IgD-negative memory B cell (primary cell): Measurements from ENCODE around the gene DQX1. TPM values are rescaled to one million over a fixed set of nuclear protein-coding genes. Genes with fewer than 3 reads are reported as not detected.
A peak's percentile ranks its signal among the peaks of the same experiment; 100 is the strongest.

ENCODE experiments used
- H3K27ac Mint-ChIP-seq, 3 donors: one replicate each; pipeline ENCODE4 v1.8.0; 2020 to 2022; ENCODE audit warnings: mild to moderate bottlenecking in 3 of 3, mixed read lengths in 3 of 3, moderate library complexity in 1 of 3
- H3K27me3 Mint-ChIP-seq: one replicate; pipeline ENCODE4 v1.8.0; 2021; ENCODE audit warnings: mixed read lengths
- H3K36me3 Mint-ChIP-seq: one replicate; pipeline ENCODE4 v1.8.0; 2020; ENCODE audit warnings: mild to moderate bottlenecking, mixed read lengths
- H3K4me1 Mint-ChIP-seq, 3 donors: one replicate each; pipeline ENCODE4 v1.8.0; 2020 to 2022; ENCODE audit warnings: mixed read lengths in 3 of 3, mild to moderate bottlenecking in 1 of 3
- H3K4me3 Mint-ChIP-seq, 4 donors: one replicate each; pipeline ENCODE4 v1.8.0; 2020 to 2022; ENCODE audit warnings: mild to moderate bottlenecking in 4 of 4, mixed read lengths in 4 of 4, moderate library complexity in 3 of 4
- H3K9me3 Mint-ChIP-seq, 3 donors: one replicate each; pipeline ENCODE4 v1.8.0; 2020 to 2021; ENCODE audit warnings: mixed read lengths in 3 of 3, mild to moderate bottlenecking in 1 of 3
- polyA plus RNA-seq: library from polyadenylated mRNA; unstranded; fragments of 300-500 nt; fragmentation: Illumina TruSeq; gene quantifications from one replicate; pipeline ENCODE4 v1.2.3, GENCODE V29; 2021

DQX1 gene
- polyA plus RNA-seq, 1 donor from 2014 or later = 0.70 TPM

DNA sequence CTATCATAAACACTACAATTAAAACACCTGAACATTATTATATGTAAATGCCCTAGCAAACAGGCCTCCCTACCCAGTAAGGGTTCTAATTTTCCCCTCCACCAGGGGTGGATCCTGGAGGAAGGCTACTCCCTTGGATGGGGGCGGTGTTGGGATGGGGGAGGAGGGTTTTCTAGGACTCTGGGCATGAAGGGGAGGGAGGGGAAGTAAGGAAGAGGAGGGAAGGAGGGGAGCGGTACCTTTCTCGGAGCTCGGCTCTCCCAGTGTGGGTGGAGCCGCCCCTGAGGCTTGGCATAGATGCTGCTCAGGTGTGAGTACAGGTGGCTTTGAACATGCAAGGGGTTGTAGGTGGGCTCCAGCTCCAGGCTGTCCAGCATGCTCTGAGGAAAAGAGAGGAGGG is 33.9 kb upstream of the DQX1 start:
- Mint-ChIP-seq H3K36me3 (peaks cover 4% of the 10 kb centered on the region), H3K4me1 (peaks cover 5 to 8% (median 7%) of the 10 kb centered on the region in 3 donors), H3K4me3 (no peak overlapping the region), H3K9me3 (no peaks in the 10 kb centered on the region), H3K27me3 (peaks cover 3% of the 10 kb centered on the region), H3K27ac (peak overlapping the region in 1 of 3 donors; percentile 76)

DNA sequence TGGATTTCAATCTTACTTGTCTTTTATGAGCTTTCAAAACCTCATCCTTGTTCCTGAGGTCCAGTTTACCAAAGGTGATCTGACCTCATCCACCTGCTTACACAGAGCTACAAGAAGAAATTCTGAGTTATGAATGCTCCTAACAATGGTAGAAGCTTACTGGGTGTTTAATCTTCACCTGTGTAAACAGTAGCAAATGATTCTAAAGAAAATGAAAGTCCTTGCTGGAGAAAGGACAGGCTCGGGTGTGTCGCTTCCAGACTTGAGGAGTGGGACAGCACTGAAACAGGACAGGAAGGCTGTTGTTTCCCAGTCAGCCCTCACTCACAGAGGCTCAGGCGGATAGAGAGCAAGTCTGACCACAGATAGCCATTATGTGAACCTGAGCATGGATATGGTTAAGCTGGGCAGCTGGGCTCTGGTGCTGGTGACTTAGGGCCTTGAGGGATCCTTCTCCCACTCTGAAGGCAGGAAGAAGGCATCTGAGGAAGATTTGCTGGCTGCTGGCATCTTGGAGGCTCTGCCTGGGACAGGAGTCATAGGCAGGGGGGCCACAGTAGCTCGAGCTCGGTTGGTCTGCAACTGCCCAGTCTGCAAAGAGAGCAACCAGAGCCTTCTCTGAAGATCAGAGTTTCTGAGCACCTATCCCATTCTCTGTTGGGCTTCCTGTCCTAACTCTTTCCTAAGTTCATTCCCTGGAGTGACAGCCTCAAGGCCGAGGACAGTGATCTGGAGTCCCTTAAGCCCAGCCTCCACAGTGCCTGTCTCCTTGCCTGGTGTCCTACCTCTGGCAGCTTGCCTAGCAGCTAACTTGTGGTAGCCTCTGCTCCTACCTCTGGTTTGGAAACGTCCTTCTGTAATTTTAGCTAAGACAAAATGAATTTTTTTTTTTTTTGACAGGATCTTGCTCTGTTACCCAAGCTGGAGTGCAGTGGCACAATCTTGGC is 32.5 kb upstream of the DQX1 start:
- H3K4me1 Mint-ChIP-seq = peaks cover 8 to 9% (median 8%) of the 10 kb centered on the region in 3 donors
- H3K36me3 Mint-ChIP-seq = peaks cover 2% of the 10 kb centered on the region
- peaks cover 3% of the 10 kb centered on the region for H3K27me3 Mint-ChIP-seq
- no peaks in the 10 kb centered on the region for H3K9me3 Mint-ChIP-seq
- peak overlapping the region in 1 of 4 donors; percentile 50 for H3K4me3 Mint-ChIP-seq
- peak overlapping the region in 2 of 3 donors; percentile 13 to 51 for H3K27ac Mint-ChIP-seq

DNA sequence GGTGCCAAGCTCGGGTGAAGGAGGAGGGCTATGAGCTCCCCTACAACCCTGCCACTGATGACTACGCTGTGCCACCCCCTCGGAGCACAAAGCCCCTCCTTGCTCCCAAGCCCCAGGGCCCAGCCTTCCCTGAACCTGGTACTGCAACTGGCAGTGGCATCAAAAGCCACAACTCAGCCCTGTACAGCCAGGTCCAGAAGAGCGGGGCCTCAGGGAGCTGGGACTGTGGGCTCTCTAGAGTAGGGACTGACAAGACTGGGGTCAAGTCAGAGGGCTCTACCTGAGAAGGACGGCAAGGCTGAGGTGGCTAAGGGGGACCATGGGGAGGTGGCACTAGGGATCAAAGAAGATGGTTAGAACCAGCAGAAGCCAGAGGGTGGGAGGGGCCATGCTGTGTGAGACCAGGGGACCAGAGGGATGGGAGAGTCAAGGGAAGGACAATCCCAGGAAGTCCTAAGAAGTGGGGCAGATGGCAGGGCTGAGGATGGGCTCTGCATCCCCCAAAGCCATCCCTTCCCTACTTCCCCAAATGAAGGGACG is 30.9 kb upstream of the DQX1 start:
- H3K27ac Mint-ChIP-seq = peak overlapping the region in 1 of 3 donors; percentile 73
- peak overlapping the region in 2 of 4 donors; percentile 58 to 94 for H3K4me3 Mint-ChIP-seq
- H3K4me1 Mint-ChIP-seq = peaks cover 14% of the 10 kb centered on the region in 3 donors
- H3K36me3 Mint-ChIP-seq = peaks cover 2% of the 10 kb centered on the region
- no peaks in the 10 kb centered on the region for H3K9me3 Mint-ChIP-seq
- peaks cover 5% of the 10 kb centered on the region for H3K27me3 Mint-ChIP-seq

DNA sequence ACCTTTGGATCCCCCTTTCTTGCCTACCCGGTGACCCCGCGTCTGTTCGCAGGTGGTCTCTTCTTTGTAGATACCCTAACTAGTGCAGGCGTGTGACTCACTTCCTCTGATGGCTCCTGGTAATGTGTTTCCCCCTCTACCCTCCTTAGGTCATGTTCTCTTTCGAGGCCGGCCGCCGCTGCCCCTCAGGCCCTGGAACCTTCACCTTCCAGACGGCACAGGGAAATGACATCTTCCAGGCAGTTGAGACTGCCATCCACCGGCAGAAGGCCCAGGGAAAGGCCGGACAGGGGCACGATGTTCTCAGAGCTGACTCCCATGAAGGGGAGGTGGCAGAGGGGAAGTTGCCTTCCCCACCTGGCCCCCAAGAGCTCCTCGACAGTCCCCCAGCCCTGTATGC is 30.1 kb upstream of the DQX1 start:
- H3K36me3 Mint-ChIP-seq = peaks cover under 1% of the 10 kb centered on the region
- peak overlapping the region; percentile 93 to 96 (median 95) for H3K4me3 Mint-ChIP-seq
- peaks cover 5% of the 10 kb centered on the region for H3K27me3 Mint-ChIP-seq
- peak overlapping the region in 2 of 3 donors; percentile 73 to 87 for H3K27ac Mint-ChIP-seq
- H3K9me3 Mint-ChIP-seq = no peaks in the 10 kb centered on the region
- peaks cover 14 to 16% (median 14%) of the 10 kb centered on the region in 3 donors for H3K4me1 Mint-ChIP-seq

DNA sequence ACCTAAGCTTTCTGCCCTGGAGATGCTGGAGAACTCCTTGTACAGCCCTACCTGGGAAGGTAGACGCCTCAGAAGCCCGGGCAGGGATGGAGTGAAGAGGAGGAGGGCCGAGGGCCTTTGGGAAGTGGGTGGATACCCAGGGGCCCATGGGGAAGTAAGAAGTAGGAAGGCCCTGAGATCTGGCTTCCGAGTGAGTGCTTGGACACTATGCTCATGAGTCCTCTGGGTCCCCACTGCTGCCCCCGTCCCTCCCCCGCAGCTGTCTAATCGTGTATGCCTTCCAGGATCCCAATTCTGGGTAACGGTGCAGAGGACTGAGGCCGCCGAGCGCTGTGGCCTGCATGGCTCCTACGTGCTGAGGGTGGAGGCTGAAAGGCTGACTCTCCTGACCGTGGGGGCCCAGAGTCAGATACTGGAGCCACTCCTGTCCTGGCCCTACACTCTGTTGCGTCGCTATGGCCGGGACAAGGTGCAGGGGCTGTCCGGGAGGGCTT is 29.6 kb upstream of the DQX1 start:
- H3K36me3 Mint-ChIP-seq = no peaks in the 10 kb centered on the region
- peaks cover 5% of the 10 kb centered on the region for H3K27me3 Mint-ChIP-seq

DNA sequence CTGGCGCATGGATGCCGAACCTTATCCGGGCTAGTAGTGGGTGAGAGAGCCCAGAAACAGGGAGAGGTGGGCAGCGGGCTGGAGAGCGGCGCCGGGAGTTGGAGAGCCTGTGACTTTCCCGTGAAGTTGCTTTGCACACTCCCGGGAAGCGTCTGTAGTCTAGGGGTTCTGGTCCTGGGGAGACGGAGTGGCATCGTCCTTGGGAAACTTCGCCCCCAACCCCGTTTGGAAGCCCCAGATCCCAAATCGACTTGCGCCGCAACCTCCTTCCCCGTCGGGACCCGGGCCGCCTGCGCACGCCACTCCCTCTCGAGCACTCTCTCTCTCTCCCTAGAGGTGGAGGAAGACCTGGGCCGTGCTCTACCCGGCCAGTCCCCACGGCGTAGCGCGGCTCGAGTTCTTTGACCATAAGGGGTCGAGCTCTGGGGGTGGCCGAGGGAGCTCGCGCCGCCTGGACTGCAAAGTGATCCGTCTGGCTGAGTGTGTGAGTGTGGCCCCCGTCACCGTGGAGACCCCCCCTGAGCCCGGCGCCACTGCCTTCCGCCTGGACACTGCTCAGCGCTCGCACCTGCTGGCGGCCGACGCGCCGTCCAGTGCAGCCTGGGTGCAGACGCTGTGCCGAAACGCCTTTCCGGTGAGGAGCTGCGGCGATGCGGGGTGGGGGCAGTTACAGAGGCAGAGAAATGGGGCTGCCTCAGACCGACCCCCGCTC is 28.9 kb upstream of the DQX1 start:
- H3K9me3 Mint-ChIP-seq = no peaks in the 10 kb centered on the region
- peak overlapping the region; percentile 92 to 97 (median 94) for H3K27ac Mint-ChIP-seq
- H3K27me3 Mint-ChIP-seq = peaks cover 4% of the 10 kb centered on the region
- H3K4me1 Mint-ChIP-seq = peaks cover 14 to 16% (median 14%) of the 10 kb centered on the region in 3 donors
- no peaks in the 10 kb centered on the region for H3K36me3 Mint-ChIP-seq
- peak overlapping the region; percentile 93 to 96 (median 95) for H3K4me3 Mint-ChIP-seq

More for the DNA sequence above, 29.6 kb upstream of the DQX1 start:
- H3K4me3 Mint-ChIP-seq = peak overlapping the region; percentile 93 to 96 (median 95)
- peaks cover 14 to 16% (median 14%) of the 10 kb centered on the region in 3 donors for H3K4me1 Mint-ChIP-seq
- no peaks in the 10 kb centered on the region for H3K9me3 Mint-ChIP-seq
- peak overlapping the region; percentile 87 to 94 (median 92) for H3K27ac Mint-ChIP-seq

DNA sequence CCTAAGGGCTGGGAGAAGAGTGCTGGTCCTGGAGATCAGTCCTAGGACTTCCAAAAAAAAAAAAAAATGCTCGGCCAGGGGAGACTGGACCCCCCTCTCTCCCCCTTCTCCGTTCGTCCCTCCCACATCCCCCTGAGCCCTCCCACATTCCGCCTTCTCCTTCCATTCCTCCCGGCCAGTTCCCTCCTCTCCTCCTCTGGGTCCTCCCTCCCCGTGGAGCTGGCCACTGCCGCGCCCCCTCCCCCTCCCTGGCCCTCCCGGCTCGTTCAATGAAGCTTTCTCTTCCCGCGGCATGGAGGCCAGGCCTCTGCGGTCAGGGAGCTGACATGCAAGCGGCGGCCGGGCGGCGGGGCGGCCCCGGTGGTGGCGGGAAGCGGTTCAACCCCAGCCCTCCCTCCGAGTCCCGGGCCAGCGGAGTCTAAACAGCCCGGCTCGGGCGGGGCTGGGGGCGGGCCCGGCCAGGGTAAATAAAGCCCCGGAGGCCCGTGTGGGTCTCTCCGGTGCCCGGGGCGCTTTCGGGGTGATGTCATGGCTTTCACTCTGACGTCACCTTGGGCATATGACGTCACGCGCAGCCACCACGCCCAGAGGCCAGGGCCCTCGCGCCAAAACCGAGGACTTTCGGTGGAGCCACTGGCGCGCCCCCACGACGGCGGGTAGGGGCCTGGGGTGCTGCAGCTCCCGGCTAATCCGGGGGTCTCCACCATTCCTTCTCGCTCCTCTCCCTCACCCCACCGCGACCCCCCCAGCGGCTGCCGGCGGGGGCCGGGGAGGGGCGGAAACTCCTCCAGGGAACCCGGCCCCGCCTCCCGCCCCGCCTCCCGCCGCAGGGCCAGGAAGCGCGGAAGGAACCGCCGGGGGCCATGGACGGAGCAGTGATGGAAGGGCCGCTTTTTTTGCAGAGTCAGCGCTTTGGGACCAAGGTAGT is 28.1 kb upstream of the DQX1 start, which contains the start of the genes DOK1 and LOXL3:
TSS of gene DOK1 (plus strand) at position 829 of the 928 bp plus-strand sequence. CDS start at position 864, 35 bp downstream.
TSS of gene LOXL3 (minus strand) at position 51 of the 928 bp plus-strand sequence. CDS start 1,308 bp downstream, outside the sequence.
- no peaks in the 10 kb centered on the region for H3K9me3 Mint-ChIP-seq
- peak within 1 kb of the TSS; percentile 92 to 97 (median 94) for H3K27ac Mint-ChIP-seq
- peaks cover 9% of the 10 kb centered on the region for H3K27me3 Mint-ChIP-seq
- peaks cover 14 to 20% (median 14%) of the 10 kb centered on the region in 3 donors for H3K4me1 Mint-ChIP-seq
- H3K4me3 Mint-ChIP-seq = peak within 1 kb of the TSS; percentile 93 to 96 (median 95)
- H3K36me3 Mint-ChIP-seq = no peaks in the 10 kb centered on the region

DNA sequence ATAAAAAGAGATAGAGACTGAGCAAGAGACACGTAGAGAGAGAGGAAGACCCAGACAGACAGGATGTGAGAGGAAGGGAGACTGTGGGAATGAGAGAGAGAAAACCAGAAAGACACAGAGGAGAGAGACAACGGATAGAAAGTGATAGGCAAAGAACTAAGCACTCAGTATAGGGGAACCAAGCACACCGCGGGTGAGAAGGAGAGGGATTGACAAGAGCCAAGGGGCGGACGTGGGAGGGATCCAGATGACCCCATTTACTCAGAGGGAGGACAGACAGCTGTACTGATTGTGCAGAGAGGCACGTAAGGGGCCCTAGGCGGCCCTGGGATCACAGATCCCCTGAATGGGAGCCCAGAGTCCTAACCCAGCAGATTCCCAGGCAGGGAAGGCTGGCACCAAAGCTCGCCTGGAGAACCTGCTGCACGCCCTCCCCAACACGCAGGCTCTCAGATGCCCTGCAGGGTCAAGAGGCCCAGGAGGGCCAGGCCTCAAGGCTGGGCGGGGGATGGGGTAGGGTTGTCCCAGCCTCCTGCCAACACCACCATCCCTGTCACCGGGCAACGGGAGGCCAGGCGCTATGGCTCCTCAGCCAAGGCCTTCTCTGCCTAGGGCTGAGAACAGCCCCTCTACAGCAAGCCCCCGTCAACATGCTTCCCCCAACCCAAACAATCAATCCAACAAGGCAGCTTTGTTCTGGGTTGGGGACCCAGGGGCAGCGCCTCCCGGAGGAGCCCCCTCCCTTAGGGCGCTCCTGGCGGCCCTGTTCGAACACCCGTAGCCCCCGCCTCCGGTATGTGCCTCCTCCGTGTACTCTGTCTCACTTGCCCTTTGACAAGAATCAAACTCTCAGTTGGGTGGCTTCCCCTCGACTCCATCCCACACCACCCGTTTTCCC is 27.1 kb upstream of the DQX1 start:
- peak overlapping the region; percentile 64 to 96 (median 87) for H3K4me3 Mint-ChIP-seq
- peaks cover 14% of the 10 kb centered on the region for H3K27me3 Mint-ChIP-seq
- H3K36me3 Mint-ChIP-seq = no peaks in the 10 kb centered on the region
- no peaks in the 10 kb centered on the region for H3K9me3 Mint-ChIP-seq
- H3K27ac Mint-ChIP-seq = peak overlapping the region; percentile 70 to 97 (median 80)
- peaks cover 17 to 24% (median 18%) of the 10 kb centered on the region in 3 donors for H3K4me1 Mint-ChIP-seq

DNA sequence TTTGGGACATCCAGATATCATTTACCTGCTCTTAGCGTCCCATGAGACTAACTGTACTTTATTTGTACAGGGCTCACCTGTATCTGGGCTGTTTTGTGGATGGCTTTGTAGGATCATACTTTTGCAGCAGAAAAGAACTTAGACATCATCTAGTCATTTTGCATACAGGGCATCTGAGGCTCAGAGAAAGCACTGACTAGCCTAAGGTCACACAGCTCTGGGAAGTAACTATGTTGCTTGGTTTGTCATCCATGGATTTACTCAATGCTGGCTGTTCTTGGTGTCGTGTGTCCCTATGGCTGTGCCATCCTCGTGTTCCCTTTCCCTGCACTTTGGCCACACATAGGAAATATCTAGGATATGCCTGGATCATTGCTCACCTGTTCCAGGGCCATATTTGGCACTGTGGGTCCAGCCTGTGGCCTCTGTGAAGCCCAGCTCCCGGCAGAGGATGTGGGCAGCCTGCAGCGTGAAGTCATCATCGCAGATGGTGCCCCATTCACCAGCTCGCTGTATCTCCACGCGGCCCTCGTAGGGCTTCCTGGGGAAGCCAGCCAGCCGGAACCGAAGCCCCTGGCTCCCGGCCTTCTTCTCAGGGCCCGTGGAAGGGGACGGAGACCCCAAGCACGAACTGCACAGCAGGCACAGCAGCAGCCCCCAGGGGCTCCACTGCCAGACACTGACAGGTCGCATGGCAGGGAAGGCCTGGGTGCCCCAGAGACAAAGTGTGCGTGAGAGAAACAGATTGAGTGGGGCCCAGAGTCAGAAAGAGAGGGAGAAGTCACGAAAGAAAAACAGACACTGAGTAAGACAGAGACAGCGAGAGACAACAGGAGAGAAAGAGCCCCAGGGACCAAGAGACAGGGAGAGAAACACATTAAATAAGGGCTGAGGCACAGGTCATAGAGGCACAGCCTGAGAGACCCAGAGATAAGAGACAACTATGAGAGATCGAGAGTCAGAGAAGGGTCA is 26.2 kb upstream of the DQX1 start:
- peak overlapping the region; percentile 35 to 78 (median 53) for H3K4me3 Mint-ChIP-seq
- peak overlapping the region; percentile 70 to 97 (median 80) for H3K27ac Mint-ChIP-seq
- H3K27me3 Mint-ChIP-seq = peaks cover 17% of the 10 kb centered on the region
- peaks cover 18 to 24% (median 21%) of the 10 kb centered on the region in 3 donors for H3K4me1 Mint-ChIP-seq
- no peaks in the 10 kb centered on the region for H3K9me3 Mint-ChIP-seq
- H3K36me3 Mint-ChIP-seq = no peaks in the 10 kb centered on the region

DNA sequence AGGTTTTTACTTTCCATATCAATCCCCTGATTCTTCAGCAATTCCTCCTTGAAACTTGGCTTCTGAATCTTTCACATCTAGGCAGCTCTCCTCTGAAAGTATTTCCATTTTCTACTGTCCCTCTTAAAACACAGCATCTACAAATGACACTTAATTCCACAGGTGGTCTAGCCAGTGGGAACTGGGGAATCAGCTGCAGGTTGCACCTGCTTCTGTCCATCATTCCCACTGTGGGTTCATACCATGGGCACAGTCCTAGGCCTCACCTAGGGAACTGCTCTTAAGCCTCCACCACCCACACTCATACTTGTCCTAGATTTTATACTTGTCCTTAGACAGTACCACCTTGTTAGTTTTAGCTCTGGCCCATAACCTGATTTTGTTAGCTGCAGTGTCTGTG is 25.5 kb upstream of the DQX1 start:
- peak overlapping the region in 1 of 3 donors; percentile 22 for H3K27ac Mint-ChIP-seq
- no peaks in the 10 kb centered on the region for H3K9me3 Mint-ChIP-seq
- H3K36me3 Mint-ChIP-seq = no peaks in the 10 kb centered on the region
- peaks cover 19% of the 10 kb centered on the region for H3K27me3 Mint-ChIP-seq
- H3K4me1 Mint-ChIP-seq = peaks cover 16 to 24% (median 21%) of the 10 kb centered on the region in 3 donors
- H3K4me3 Mint-ChIP-seq = peak overlapping the region in 3 of 4 donors; percentile 7 to 63 (median 57)

DNA sequence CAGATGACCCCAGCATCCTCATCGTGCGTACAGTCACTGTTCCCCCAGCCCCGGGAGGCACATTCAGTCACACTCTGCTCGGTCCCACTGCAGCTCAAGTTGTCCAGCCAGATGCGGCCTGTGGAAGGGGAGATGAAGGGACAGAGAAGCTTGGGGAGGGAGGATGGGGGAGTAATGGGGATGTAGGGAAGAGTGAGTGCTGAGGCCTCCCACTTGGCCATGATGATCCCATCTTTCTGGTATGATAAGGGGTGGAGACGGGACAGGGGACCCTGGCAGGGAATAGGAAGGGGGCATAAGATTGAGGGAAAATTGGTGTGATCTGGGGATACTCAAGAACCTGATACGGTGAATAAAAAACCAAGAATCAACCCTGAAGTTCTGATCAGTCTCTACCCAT is 24.2 kb upstream of the DQX1 start:
- H3K4me3 Mint-ChIP-seq = peak overlapping the region in 2 of 4 donors; percentile 6 to 57
- peaks cover 20% of the 10 kb centered on the region for H3K27me3 Mint-ChIP-seq
- H3K36me3 Mint-ChIP-seq = no peaks in the 10 kb centered on the region
- H3K27ac Mint-ChIP-seq = peak overlapping the region in 1 of 3 donors; percentile 40
- H3K4me1 Mint-ChIP-seq = peaks cover 14 to 19% (median 19%) of the 10 kb centered on the region in 3 donors
- no peaks in the 10 kb centered on the region for H3K9me3 Mint-ChIP-seq
